Thoracic aorta (tissue), 2 donors: Measurements from ENCODE around the gene BCL7C. TPM values are rescaled to one million over a fixed set of nuclear protein-coding genes. Genes with fewer than 3 reads are reported as not detected.

Experiments
- ATAC-seq: fragments of 150-250 bp; one replicate; pipeline ENCODE4 v1.8.0; 2017; ENCODE audit warnings: low read depth; ENCODE audit not compliant: insufficient number of reproducible peaks, low FRiP score
- DNase-seq: peaks from one replicate; pipeline ENCODE4 v3.0.0-alpha.2; 2020; ENCODE audit warnings: low spot score
- H3K27ac ChIP-seq, 2 donors: fragments of 200-600 bp; sonication (generic); 1 replicate in 1 of 2; 2 replicates in 1 of 2; pipeline ENCODE4 v1.5.1; 2016; ENCODE audit warnings: mild to moderate bottlenecking in 2 of 2, moderate library complexity in 2 of 2
- H3K27me3 ChIP-seq: fragments of 200-600 bp; sonication (generic); replicated peaks from 2 replicates; pipeline ENCODE4 v1.6.0; 2016; ENCODE audit warnings: mild to moderate bottlenecking; ENCODE audit not compliant: insufficient read depth
- H3K36me3 ChIP-seq: fragments of 200-600 bp; sonication (generic); one replicate; pipeline ENCODE4 v1.5.1; 2016
- H3K4me1 ChIP-seq, 2 donors: fragments of 200-600 bp; sonication (generic); 1 replicate in 1 of 2; 2 replicates in 1 of 2; pipeline versions ENCODE4 v1.5.1 to v1.6.0; 2016; ENCODE audit warnings: low read depth in 2 of 2, mild to moderate bottlenecking in 1 of 2; ENCODE audit not compliant: control insufficient read depth in 1 of 2
- H3K4me3 ChIP-seq: fragments of 200-600 bp; sonication (generic); 2 replicates; pipeline ENCODE4 v1.5.1; 2016; ENCODE audit warnings: mild to moderate bottlenecking
- H3K9me3 ChIP-seq: fragments of 200-600 bp; sonication (generic); 2 replicates; pipeline ENCODE4 v1.5.1; 2016
- total RNA-seq, 2 donors: library from RNA; depleted of rRNA; stranded (reverse); fragments of >200 nt; gene quantifications; one replicate each; pipeline versions ENCODE4 v1.1.0 to v1.2.3, GENCODE V29; 2016
- TF ChIP-seq, protein P1 (sequence below): fragments of 200-600 bp; sonication (generic); IDR thresholded peaks from one replicate; pipeline ENCODE4 v1.5.1; 2019; ENCODE audit warnings: antibody characterized with exemption

The BCL7C gene
- total RNA-seq, 2 donors from 2014 or later = 35.6 to 55.2 TPM

DNA sequence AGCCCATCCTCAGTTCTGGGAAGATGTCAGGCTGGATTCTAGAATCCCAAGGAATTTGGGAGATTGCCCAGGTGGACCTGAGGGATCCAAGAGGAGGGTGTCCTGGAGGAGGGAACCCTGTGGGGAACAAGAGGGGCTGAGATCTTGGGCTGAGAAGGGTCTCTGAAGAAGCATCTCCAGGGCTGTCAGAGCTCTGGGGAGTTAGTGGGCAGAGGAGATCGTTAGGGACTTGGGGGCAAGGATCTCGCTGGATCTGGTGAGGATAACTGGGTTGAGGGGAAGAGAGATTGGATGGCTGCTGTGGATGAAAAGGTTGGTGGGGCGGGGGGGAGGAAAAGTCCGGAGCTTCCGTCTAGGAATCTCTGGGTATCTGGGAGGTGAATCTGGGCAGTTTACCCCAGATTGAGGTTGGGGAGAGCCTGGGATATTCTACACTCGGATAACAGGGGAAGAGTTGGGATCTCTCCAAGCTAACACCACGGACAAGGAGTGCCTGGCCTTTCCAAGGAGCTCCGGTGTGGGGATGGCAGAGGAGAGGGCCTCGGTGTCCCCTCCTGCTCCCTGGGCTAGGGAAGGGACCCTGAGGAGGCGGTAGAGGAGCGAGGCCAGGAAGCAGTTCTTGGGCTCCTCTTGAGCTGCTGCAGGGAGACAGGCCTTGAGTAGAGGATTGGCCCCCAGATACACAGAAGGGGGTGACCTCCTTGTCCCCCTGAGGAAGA lies 31.2 kb upstream of the BCL7C start:
- H3K4me1 ChIP-seq = peaks cover 5 to 30% of the 10 kb centered on the region in 2 donors
- peak overlapping the region; percentile 70 for H3K4me3 ChIP-seq
- no peak for DNase-seq
- ATAC-seq = no peak
- peak overlapping the region; percentile 20 to 84 for H3K27ac ChIP-seq
- no peaks in the 10 kb centered on the region for H3K9me3 ChIP-seq
- no peaks in the 10 kb centered on the region for H3K27me3 ChIP-seq
- TF ChIP-seq, protein P1, sequence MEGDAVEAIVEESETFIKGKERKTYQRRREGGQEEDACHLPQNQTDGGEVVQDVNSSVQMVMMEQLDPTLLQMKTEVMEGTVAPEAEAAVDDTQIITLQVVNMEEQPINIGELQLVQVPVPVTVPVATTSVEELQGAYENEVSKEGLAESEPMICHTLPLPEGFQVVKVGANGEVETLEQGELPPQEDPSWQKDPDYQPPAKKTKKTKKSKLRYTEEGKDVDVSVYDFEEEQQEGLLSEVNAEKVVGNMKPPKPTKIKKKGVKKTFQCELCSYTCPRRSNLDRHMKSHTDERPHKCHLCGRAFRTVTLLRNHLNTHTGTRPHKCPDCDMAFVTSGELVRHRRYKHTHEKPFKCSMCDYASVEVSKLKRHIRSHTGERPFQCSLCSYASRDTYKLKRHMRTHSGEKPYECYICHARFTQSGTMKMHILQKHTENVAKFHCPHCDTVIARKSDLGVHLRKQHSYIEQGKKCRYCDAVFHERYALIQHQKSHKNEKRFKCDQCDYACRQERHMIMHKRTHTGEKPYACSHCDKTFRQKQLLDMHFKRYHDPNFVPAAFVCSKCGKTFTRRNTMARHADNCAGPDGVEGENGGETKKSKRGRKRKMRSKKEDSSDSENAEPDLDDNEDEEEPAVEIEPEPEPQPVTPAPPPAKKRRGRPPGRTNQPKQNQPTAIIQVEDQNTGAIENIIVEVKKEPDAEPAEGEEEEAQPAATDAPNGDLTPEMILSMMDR = no peak
- H3K36me3 ChIP-seq = peaks cover 4% of the 10 kb centered on the region

DNA sequence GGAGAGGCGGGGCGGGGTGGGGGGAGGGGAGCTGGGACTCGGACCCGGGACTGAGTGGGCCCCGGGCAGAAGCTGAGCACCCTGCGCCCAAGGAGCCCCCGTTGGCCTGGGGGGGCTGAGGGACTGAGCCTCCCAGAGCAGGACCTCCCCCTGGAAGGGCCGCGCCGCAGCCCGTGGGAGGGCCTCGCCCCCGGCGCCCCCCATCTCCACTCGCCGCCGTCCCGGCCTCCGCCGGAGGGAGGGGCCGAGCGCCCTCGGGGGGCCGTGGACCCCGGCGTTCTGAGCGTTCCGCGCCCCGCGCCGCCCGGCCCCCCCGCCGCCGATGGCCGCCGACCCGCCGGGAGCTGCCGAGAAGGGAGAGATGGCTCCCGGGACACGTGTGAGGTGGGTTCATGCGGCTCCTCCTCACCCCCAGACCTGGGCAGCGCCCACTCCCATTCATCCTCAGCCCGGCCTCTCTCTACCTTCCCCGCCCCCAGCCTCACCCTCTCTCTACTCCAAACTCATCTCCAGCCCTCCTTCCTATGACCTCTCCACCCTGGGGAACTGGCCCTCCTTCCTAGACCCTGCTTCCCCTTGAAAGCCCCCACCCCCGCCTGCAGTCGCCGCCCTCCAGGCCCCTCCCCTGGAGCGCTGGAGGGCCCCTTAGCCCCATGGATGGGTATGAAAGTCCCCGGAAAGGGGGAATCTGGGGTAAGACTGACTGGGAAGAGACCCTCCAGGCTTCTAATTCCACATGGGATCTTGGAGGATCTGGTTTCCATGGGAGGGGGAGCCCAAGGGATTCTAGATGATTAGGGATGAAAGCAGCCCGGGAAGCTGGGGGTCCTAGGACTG lies 30.4 kb upstream of the BCL7C start:
- Histone ChIP-seq H3K9me3 (no peaks in the 10 kb centered on the region), H3K27ac (peak overlapping the region; percentile 20 to 84), H3K4me1 (peaks cover 5 to 30% of the 10 kb centered on the region in 2 donors), H3K27me3 (no peaks in the 10 kb centered on the region), H3K36me3 (no peaks in the 10 kb centered on the region), H3K4me3 (peak overlapping the region; percentile 70)
- TF ChIP-seq, protein P1 = no peak
- no peak for DNase-seq
- no peak for ATAC-seq

DNA sequence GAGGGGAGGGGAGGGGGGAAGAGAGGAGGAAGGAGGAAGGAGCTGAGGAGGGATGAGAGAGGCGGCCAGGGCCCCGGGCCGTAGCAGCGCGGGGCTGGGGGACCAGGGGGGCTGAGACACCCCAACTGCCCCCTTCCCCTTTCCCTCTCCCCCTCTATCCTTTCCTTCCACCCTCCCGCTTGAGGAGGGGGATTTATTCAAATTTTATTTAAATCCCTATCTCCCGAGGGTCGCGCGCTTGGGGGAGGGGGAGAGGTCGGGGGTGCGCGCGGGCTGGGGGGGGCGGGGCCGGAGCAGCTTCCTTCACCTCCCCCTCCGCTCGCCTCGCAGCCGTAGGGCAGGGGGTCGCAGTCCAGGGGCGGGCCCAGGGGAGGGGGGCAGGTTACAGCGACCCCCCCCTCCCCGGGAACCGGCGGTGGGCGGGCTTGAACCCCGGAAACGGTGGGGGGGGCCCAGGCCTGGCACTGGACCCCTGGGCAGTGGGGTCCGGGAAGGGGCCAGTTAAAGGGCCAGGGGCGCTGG lies 29.7 kb upstream of the BCL7C start, which contains the start of gene FBXL19:
FBXL19 (plus strand) TSS at position 19 of the 522 bp plus-strand sequence. CDS start 2,183 bp downstream, outside the sequence.
- TF ChIP-seq, protein P1 = no peak
- H3K27me3 ChIP-seq = no peaks in the 10 kb centered on the region
- H3K4me1 ChIP-seq = peaks cover 5 to 30% of the 10 kb centered on the region in 2 donors
- DNase-seq (no peak), ATAC-seq (no peak)
- no peaks in the 10 kb centered on the region for H3K9me3 ChIP-seq
- H3K27ac ChIP-seq = peak within 1 kb of the TSS; percentile 84 to 96
- H3K4me3 ChIP-seq = peak within 1 kb of the TSS; percentile 70
- no peaks in the 10 kb centered on the region for H3K36me3 ChIP-seq

DNA sequence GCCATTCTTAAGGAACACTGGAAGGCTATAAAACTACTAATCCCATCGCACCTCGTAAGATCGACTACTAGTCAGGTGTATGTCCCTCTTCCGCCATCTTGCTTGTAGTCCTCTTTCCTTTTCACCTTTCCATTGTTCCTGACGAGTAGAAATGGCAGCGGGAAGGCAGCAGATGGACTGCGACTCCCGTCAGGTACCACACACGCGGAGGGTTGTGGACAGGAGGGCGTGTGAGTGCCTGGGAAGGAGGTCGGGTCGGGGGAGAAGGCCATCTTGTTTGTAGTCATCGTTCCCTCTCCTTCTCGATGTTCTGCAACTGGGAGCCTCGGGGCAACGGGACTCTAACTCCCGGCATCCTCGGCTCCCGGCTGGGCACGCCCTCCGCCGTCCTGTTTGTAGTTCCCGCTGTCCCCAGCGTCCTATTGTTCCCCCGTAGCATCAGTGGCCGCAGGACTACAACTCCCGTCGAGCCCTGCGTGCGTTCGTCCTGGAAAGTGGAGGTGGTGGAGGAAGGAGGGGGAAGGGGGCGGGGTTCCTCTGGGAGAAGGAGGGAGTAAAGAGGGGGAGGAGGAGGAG lies 29.2 kb upstream of the BCL7C start:
- TF ChIP-seq, protein P1 = no peak
- Histone ChIP-seq H3K4me1 (peaks cover 5 to 30% of the 10 kb centered on the region in 2 donors), H3K27ac (peak overlapping the region; percentile 84 to 96), H3K4me3 (peak overlapping the region; percentile 70), H3K9me3 (no peaks in the 10 kb centered on the region), H3K36me3 (no peaks in the 10 kb centered on the region), H3K27me3 (no peaks in the 10 kb centered on the region)
- ATAC-seq = peak; percentile 75
- peak; percentile 100 for DNase-seq
